Measurements from ENCODE around the gene SQSTM1.
A peak's percentile ranks its signal among the peaks of the same experiment; 100 is the strongest.
"Not testable (repeated sequence)": the region's sequence is repeated elsewhere in the genome, so short reads cannot be mapped to it uniquely, and the experiment has no call there.

SQSTM1 gene

DNA sequence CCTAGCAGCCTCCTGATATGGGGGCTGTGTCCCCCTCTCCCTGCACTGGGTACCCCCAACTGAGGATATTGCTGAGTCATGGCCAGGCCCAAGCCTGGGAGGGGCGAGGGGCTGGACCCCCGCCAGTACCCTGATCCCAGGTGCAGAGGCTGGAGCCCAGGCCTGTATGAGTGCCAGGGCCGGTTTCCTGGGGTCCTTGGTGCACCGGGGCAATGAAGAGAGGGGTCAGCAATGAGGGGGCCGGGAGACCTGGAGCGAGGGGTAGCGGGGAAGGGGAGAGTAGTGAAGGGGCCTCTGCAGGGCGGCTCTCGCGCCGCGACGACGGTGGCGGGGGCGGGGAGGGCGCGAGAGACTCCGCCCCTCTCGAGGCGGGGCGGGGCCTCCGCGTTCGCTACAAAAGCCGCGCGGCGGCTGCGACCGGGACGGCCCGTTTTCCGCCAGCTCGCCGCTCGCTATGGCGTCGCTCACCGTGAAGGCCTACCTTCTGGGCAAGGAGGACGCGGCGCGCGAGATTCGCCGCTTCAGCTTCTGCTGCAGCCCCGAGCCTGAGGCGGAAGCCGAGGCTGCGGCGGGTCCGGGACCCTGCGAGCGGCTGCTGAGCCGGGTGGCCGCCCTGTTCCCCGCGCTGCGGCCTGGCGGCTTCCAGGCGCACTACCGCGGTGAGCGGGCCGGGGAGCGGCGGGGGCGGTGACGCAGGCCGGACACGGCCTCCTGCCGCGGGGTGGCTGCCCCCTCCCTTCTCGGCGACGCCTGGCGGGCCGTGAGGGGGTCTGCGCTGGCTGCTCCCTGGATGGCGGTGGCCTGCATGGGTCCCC is at the start of gene SQSTM1:
Gene SQSTM1, plus strand, starts transcription at position 423 of the 815 bp plus-strand sequence. Its CDS starts 32 bp downstream, at position 455.
- peak; percentile 75 for DNase-seq (ENCODE audit: low read depth)

GRCh38 chr5:179771311-179771895 is 49.3 kb upstream of the SQSTM1 start:
- no peak for DNase-seq (ENCODE audit: low read depth)

DNA sequence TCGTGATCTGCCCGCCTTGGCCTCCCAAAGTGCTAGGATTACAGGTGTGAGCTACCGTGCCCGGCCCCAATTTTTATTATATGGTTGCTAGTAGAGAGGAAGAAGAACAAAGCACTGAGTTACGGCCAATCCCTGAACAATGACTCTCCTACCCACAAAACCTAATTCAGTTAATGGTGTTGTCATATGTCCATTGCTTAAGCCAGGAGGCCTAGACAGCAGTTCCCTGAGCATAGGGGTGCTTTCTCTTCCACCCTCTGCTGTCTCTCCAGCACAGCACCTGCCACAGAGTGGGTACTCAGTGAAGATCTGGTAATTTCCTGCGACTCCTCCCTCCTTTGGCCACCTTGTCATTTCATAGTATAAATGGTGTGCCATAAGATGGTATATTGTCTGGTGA is 48.4 kb upstream of the SQSTM1 start:
- no peak for DNase-seq (ENCODE audit: low read depth)

GRCh38 chr5:179773686-179774040 is 47.0 kb upstream of the SQSTM1 start:
- no peak for DNase-seq (ENCODE audit: low read depth)

- no peak for DNase-seq (ENCODE audit: low read depth)
These were observed 46.3 kb upstream of the SQSTM1 start for GRCh38 chr5:179774442-179774841.

- DNase-seq (ENCODE audit: low read depth) = no peak
These were observed 44.2 kb upstream of the SQSTM1 start for GRCh38 chr5:179776411-179776938.

DNA sequence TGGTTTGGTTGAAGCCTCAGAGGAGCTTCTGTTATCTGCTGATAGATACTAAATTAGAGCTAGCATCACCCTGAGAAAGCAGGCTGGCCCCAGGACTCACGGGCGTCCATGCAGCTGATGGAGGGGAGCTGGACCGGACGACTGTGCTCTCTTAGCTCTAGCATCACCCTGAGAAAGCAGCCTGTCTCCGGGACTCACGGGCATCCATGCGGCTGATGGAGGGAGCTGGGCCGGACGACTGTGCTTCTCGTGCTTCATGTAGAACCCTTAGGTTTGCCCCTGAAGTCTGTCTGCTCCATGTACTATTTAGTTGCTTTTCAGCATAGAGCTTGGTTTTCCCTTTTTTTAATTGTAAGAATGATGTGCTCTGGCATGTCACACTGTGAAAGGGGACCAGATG is 43.2 kb upstream of the SQSTM1 start:
- DNase-seq (ENCODE audit: low read depth) = no peak

GRCh38 chr5:179777909-179778308 is 42.8 kb upstream of the SQSTM1 start:
- no peak for DNase-seq (ENCODE audit: low read depth)

- DNase-seq (ENCODE audit: low read depth) = no peak
These were observed 42.1 kb upstream of the SQSTM1 start for GRCh38 chr5:179778591-179778990.

DNA sequence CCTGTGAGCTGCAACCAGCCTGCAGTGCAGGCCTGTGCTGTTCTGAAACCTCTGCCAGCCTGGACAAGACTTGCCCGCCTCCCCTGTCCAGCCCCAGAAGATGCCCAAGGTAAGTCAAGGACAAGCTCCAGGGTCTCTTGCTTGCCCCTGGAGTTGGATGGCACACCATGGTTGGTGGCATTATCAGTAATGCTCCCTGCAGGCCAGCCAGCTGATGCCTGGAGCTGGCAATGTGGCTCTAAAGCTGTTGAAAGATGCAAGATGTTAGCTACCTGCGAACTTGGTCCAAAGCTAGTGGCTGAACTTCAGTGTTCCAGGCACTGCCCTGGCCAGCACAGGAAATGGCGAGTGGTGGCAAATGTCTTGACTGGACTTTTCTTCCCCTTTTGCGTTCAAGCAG is 40.9 kb upstream of the SQSTM1 start:
- no peak for DNase-seq (ENCODE audit: low read depth)

DNA sequence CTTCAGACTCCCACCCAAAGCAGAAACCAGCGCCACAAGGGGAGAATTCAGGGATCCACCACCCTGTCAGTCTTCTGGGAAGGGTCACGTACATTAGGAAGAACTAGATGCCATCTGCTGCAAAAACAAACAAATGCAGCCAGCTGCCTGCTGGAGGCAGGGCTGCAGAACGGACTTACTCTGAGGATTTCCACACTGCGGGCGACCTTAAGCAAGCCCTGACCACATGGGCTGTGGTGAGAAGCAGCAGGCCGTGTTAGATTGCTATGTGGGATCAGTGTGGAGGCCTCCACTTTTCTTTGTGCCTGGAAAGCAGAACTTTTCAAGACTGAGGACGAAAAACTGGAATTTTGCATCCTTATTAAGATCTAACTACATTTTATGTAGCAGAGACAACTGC is 40.3 kb upstream of the SQSTM1 start:
- DNase-seq (ENCODE audit: low read depth) = no peak

GRCh38 chr5:179781846-179782245 is 38.9 kb upstream of the SQSTM1 start:
- no peak for DNase-seq (ENCODE audit: low read depth)

GRCh38 chr5:179783128-179783527 is 37.6 kb upstream of the SQSTM1 start:
- no peak for DNase-seq (ENCODE audit: low read depth)

- no peak for DNase-seq (ENCODE audit: low read depth)
These were observed 33.8 kb upstream of the SQSTM1 start for GRCh38 chr5:179786861-179787260.

DNA sequence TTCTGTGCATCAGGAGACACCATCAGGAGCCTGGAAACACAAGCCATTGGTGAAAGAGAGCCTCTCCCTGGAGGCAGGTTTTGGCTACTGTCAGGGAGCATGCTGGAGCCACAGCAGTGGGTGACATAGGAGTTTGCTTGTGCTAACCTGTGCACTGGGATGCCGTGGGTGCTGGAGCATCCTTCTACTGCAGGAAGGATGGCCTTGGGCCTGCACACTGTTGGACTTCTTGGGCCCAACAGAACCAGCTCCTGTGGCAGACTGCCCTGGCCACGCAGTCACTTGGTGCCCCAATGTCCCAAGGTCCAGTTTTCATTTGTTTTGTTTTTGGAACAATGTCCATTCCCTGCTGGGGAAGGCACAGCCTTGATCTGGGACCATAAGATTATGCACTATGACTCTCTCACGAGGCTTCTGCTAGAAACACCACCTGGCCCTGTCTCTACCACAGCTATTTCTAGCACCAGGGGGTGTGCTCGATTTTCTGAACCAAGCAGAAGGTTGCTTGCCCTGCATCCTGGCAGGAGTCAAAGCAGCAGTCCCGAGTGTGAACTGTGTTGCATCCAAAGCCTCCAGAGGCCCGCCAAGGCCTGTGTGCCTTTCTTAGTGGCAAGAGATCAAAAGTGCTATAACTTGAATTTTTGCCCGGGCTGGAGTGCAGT is 32.4 kb upstream of the SQSTM1 start:
- DNase-seq (ENCODE audit: low read depth) = no peak

DNA sequence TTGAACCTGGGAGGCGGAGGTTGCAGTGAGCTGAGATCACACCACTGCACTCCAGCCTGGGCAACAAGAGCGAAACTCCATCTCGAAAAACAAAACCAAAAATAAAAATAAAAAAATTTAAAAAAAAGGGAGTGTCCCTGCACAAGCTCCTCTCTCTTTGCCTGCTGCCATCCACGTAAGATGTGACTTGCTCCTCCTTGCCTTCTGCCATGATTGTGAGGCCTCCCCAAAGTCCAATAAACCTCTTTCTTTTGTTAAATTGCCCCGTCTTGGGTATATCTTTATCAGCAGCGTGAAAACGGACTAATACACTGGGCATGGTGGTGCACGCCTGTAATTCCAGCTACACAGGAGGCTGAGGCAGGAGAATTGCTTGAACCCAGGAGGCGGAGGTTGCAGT is 31.4 kb upstream of the SQSTM1 start:
- DNase-seq (ENCODE audit: low read depth) = not testable (repeated sequence)

DNA sequence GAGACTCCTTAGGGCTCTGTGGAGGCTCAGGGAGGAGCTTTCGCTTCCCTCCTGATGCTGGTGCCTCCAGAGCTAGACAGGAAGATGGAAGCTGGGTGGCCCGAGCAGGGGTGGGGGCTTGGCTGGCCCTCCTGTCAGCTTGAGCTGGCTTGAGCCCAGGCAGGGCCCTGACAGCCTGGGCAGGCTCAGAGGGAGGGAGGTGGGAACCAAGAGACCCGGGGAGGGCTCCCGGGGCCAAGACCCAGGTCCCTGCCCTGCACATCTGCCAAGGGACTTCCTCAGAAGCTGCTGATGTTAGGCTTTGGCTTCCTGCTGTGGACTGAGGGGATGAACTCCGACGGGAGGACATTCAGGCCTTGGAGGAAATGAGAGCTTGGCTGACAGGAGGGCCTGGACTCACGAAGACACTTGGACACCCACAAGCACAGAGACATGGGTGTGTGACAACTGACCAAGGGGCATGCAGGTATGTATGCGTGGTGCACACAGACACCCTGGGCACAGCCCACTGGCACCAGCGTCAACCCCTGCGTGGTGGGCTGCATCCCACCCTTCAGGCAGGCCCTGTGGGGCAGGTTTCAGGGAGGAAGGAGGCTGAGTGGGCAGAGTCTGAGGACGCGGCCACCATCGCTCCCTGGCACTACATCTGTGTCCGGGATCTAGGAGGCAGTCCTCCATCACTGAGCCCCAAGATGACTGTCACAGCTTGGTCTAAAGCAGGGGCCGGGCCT is 28.7 kb upstream of the SQSTM1 start:
- no peak for DNase-seq (ENCODE audit: low read depth)

GRCh38 chr5:179792612-179793467 is 27.9 kb upstream of the SQSTM1 start:
- DNase-seq (ENCODE audit: low read depth) = no peak

DNA sequence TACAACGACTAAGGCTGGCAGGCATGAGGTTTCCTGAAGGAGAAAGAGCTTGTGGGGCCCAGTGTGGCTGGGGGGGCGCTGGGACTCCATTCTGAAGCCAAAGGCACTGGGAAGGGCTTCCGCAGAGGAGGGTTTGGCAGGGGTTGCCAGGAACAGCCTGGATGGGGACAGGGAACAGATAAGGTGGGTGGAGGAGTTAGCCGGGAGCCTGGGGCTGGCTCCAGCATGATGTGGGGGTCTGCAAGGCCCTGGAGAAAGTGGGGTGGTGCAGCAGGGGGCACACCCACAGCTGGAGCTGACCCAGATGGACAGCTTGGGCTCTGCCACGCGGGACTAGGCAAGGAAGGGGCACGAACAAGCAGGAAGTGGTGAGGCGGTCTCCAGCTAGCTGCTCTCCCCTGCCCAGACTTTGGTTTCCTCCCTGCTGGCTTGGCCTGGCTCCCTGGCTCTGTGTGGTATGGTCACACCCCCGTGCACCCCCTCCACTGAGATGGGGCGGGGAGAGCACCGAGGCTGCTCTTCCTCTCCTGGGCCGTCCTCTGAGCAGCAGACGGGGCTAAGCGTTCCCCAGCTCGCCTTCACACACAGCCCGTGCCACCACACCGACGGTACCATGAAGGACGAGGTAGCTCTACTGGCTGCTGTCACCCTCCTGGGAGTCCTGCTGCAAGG is 27.1 kb upstream of the SQSTM1 start, which contains the start of gene LTC4S:
Gene LTC4S, plus strand, starts transcription at position 519 of the 672 bp plus-strand sequence. Its CDS starts 95 bp downstream, at position 614.
- no peak for DNase-seq (ENCODE audit: low read depth)

DNA sequence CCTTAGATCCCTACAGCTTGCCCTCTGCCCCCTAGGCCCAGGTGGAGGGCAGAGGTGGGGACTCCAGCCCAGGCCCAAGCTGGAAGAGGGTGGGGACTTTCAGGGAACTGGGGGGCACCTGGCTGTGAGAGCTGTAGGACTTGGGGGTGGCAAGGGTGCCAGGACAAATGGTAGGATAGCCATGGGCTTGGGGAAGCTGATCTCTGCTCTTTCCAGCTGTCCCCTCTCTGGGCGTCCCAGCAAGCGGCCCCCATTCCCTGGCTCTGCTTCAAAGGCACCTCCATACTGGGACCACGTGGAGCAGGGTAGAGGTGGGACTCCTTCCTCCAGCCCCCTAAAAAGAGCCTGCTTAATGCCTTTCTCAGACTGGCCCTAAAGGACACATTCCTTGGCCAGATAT is 26.5 kb upstream of the SQSTM1 start:
- DNase-seq (ENCODE audit: low read depth) = no peak

DNA sequence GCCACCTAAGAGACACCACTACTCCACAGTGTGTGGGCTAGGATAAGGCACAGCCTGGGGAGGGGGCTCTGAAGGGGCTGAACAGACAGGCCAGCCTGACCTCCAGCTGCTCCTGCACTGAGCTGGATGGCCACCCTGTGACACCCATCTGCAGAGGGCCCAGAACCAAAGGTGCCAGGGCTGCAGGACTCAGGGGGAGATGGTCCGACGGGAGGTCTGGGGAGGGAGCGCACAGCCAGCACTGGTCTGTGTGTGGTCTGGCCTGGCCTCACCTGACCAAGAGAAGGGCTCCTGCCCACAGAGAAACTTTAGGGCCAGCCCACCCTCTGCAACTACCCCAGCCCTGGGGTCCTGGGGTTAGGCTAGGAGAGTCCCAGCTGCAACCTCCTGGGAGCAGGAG is 26.1 kb upstream of the SQSTM1 start:
- no peak for DNase-seq (ENCODE audit: low read depth)

Data from stimulated activated CD8-positive, alpha-beta memory T cell treated with anti-CD3 and anti-CD28 coated beads, Interleukin-15, amount 100 ng/mL, for 24 hours (primary cell).